Adrenal gland (tissue), 12 donors: Measurements from ENCODE around the gene MYBPHL. TPM values are rescaled to one million over a fixed set of nuclear protein-coding genes. Genes with fewer than 3 reads are reported as not detected.
"Not testable (repeated sequence)": the region's sequence is repeated elsewhere in the genome, so short reads cannot be mapped to it uniquely, and the experiment has no call there.

Experiments used
- DNase-seq, 7 donors: peaks; one replicate each; pipeline ENCODE4 v3.0.0-alpha.2; 2019 to 2020
- H3K27ac ChIP-seq, 5 donors: fragments of 200-600 bp; sonication (generic) in 4 of 5; 1 replicate in 3 of 5; 2 replicates in 2 of 5; pipeline versions ENCODE4 v1.5.1 to v1.8.0; 2016 to 2020; ENCODE audit warnings: mild to moderate bottlenecking in 1 of 5
- H3K27me3 ChIP-seq: fragments of 200-600 bp; 2 replicates; pipeline ENCODE4 v1.8.0; 2021
- H3K36me3 ChIP-seq, 2 donors: fragments of 200-600 bp; replicated peaks in 1 of 2; 1 replicate in 1 of 2; 2 replicates in 1 of 2; pipeline versions ENCODE4 v1.5.1 to v1.8.0; 2018 to 2022
- H3K4me1 ChIP-seq, 2 donors: fragments of 200-600 bp; replicated peaks in 1 of 2; 1 replicate in 1 of 2; 2 replicates in 1 of 2; pipeline versions ENCODE4 v1.5.1 to v1.8.0; 2018 to 2021
- H3K4me3 ChIP-seq, 4 donors: fragments of 200-600 bp; sonication (generic) in 3 of 4; one replicate each; pipeline ENCODE4 v1.5.1; 2016 to 2018
- H3K9me3 ChIP-seq, 3 donors: fragments of 200-600 bp; sonication (generic) in 1 of 3; replicated peaks in 1 of 3; 1 replicate in 2 of 3; 2 replicates in 1 of 3; pipeline versions ENCODE4 v1.5.1 to v1.8.0; 2016 to 2021
- CTCF ChIP-seq, 6 experiments: fragments of 450-650 bp in 4 of 6; fragments of 200-600 bp in 2 of 6; sonication (generic) in 1 of 6; IDR thresholded peaks; 1 replicate in 5 of 6; 2 replicates in 1 of 6; pipeline versions ENCODE4 v1.5.1 to v1.8.0; 2016 to 2021; ENCODE audit warnings: antibody characterized with exemption in 6 of 6, mild to moderate bottlenecking in 2 of 6, moderate library complexity in 1 of 6
- POLR2A ChIP-seq, 2 donors: fragments of 450-650 bp; IDR thresholded peaks; one replicate each; pipeline ENCODE4 v1.6.1; 2017; ENCODE audit warnings: antibody characterized with exemption in 2 of 2, mild to moderate bottlenecking in 2 of 2, moderate library complexity in 1 of 2
- WGBS, 4 donors: extraction: QIAGEN DNeasy Blood & Tissue Kit in 2 of 4; methylation state at CpG; one replicate each; pipeline versions ENCODE4 v1.1.5 to v1.1.7; 2013 to 2017; 5-methylcytosine and 5-hydroxymethylcytosine counted together
- intact Hi-C, 2 donors: fragments of 100-400 bp; cut with DNase I; formaldehyde crosslinking; loops; one replicate each; pipeline versions ENCODE4 v1.14.1 to v1.15.0; 2022 to 2023
- polyA plus RNA-seq, 3 donors: library from polyadenylated mRNA; stranded (reverse); fragments of 200-250 nt in 2 of 3; fragments of 350-450 nt in 1 of 3; fragmentation: Illumina TruSeq in 1 of 3; extraction: RNeasy Lipid Tissue Mini Kit (QIAGEN cat#74804) in 1 of 3; gene quantifications; one replicate each; pipeline ENCODE4 v1.2.3, GENCODE V29; 2013 to 2014
- total RNA-seq, 9 donors: library from RNA; depleted of rRNA in 4 of 9; stranded (reverse); fragments of >200 nt in 4 of 9; fragments of 120-200 nt in 1 of 9; fragmentation: NEBNext Ultra II Directional in 1 of 9; extraction: Animal tissue kit (Norgen Biotek cat#: 25700) in 1 of 9; gene quantifications; one replicate each; pipeline versions ENCODE4 v1.1.0 to v1.2.4, GENCODE V29; 2013 to 2023
- donor health status: healthy with polysubstance abuse.
- donor health status: Bipolar disorder and iron deficiency.
- donor health status: DM: yes; HTN: yes; CAD: no.
- donor health status: DM: no; HTN: no; CAD: no.
- donor health status: DM: no; HTN: no; CAD: no.
- donor health status: DM: yes; HTN: yes; CAD: no.

Gene MYBPHL
- total and polyA plus RNA-seq, 12 donors, result 0.32 to 12.3 (median 0.51) TPM; not detected in 6

GRCh38 chr1:109309347-109309746 is 2.5 kb upstream of the MYBPHL start:
- H3K4me3 ChIP-seq, result no peak overlapping the region
- H3K4me1 ChIP-seq, result peaks cover 0 to 28% of the 10 kb centered on the region in 2 donors
- H3K27me3 ChIP-seq, result no peaks in the 10 kb centered on the region
- H3K36me3 ChIP-seq, result no peaks in the 10 kb centered on the region
- WGBS, 4 donors, result 68 to 77% (median 75%) methylated on average over 2 of the region's 2 CpGs
- TF ChIP-seq POLR2A (IDR thresholded peaks at IDR 0.05), result no peak
- no peak for TF ChIP-seq CTCF (IDR thresholded peaks at IDR 0.05)
- H3K27ac ChIP-seq, result no peak overlapping the region
- no peaks in the 10 kb centered on the region for H3K9me3 ChIP-seq
- intact Hi-C loops, result no loop called here
- no peak for DNase-seq

GRCh38 chr1:109307274-109308021 is 637 bp upstream of the MYBPHL start:
- no peak overlapping the region for H3K4me3 ChIP-seq
- DNase-seq, result peak in 5 of 7 donors; percentile 22 to 55 (median 38)
- no peaks in the 10 kb centered on the region for H3K36me3 ChIP-seq
- H3K27ac ChIP-seq, result peak overlapping the region in 2 of 5 donors; percentile 5 to 42
- H3K4me1 ChIP-seq, result peaks cover 0 to 28% of the 10 kb centered on the region in 2 donors
- intact Hi-C loops, result no loop called here
- 42 to 59% (median 48%) methylated on average over 13 to 14 of the region's 14 CpGs for WGBS, 4 donors
- H3K9me3 ChIP-seq, result no peaks in the 10 kb centered on the region
- TF ChIP-seq POLR2A (IDR thresholded peaks at IDR 0.05) (no peak), CTCF (IDR thresholded peaks at IDR 0.05) (no peak)
- H3K27me3 ChIP-seq, result no peaks in the 10 kb centered on the region

GRCh38 chr1:109305991-109306390 is 820 bp downstream of the MYBPHL start:
- DNase-seq, H3K9me3 ChIP-seq, H3K27me3 ChIP-seq, H3K4me3 ChIP-seq, intact Hi-C loops, H3K36me3 ChIP-seq: not testable (repeated sequence)
- 35 to 54% (median 50%) methylated on average over 7 to 10 of the region's 10 CpGs for WGBS, 4 donors
- peaks cover 0 to 28% of the 10 kb centered on the region in 2 donors for H3K4me1 ChIP-seq
- peak overlapping the region in 1 of 5 donors; percentile 65 for H3K27ac ChIP-seq

GRCh38 chr1:109304226-109304920 is 2.4 kb downstream of the MYBPHL start:
- intact Hi-C loops, result no loop called here
- TF ChIP-seq CTCF (IDR thresholded peaks at IDR 0.05) (no peak), POLR2A (IDR thresholded peaks at IDR 0.05) (no peak)

More at GRCh38 chr1:109304226-109304920, 2.4 kb downstream of the MYBPHL start:
- Histone ChIP-seq H3K4me1 (peaks cover 0 to 33% of the 10 kb centered on the region in 2 donors), H3K36me3 (no peaks in the 10 kb centered on the region), H3K27me3 (no peaks in the 10 kb centered on the region), H3K9me3 (no peaks in the 10 kb centered on the region), H3K4me3 (no peak overlapping the region), H3K27ac (no peak overlapping the region)
- no peak for DNase-seq
- WGBS, 4 donors, result 63 to 78% (median 72%) methylated on average over 6 to 8 of the region's 8 CpGs
